Ovary (tissue), 9 donors: ENCODE data around the gene PTPRN2. TPM values are rescaled to one million over a fixed set of nuclear protein-coding genes. Genes with fewer than 3 reads are reported as not detected.

Source experiments
- DNase-seq, 5 donors: peaks; one replicate each; pipeline ENCODE4 v3.0.0-alpha.2; 2019 to 2020
- H3K27ac ChIP-seq, 2 donors: fragments of 200-600 bp; one replicate each; pipeline versions ENCODE4 v1.5.1 to v1.8.0; 2019 to 2022
- H3K27me3 ChIP-seq: fragments of 200-600 bp; one replicate; pipeline ENCODE4 v1.8.0; 2022
- H3K36me3 ChIP-seq: fragments of 200-600 bp; sonication (generic); one replicate; pipeline ENCODE4 v1.5.1; 2019
- H3K4me1 ChIP-seq: one replicate; pipeline ENCODE4 v1.8.1; 2013; ENCODE audit warnings: mild to moderate bottlenecking, moderate library complexity; ENCODE audit not compliant: insufficient read depth
- H3K4me3 ChIP-seq: fragments of 200-600 bp; sonication (generic); one replicate; pipeline ENCODE4 v1.5.1; 2017
- H3K9me3 ChIP-seq, 2 donors: fragments of 200-600 bp in 1 of 2; sonication (generic) in 1 of 2; one replicate each; pipeline versions ENCODE4 v1.5.1 to v1.8.1; 2013 to 2019; ENCODE audit warnings: mild to moderate bottlenecking in 1 of 2, moderate library complexity in 1 of 2
- CTCF ChIP-seq, 3 donors: fragments of 450-650 bp in 2 of 3; fragments of 200-600 bp in 1 of 3; IDR thresholded peaks; one replicate each; pipeline versions ENCODE4 v1.5.1 to v1.8.0; 2016 to 2022; ENCODE audit warnings: antibody characterized with exemption in 3 of 3, mild to moderate bottlenecking in 1 of 3
- EP300 ChIP-seq: sonication (generic); formaldehyde crosslinking; IDR thresholded peaks from one replicate; pipeline ENCODE4 v1.6.1; 2017; ENCODE audit warnings: antibody characterized with exemption
- POLR2A ChIP-seq: fragments of 450-650 bp; IDR thresholded peaks from one replicate; pipeline ENCODE4 v1.6.1; 2017; ENCODE audit warnings: antibody characterized with exemption, mild to moderate bottlenecking, moderate library complexity
- WGBS, 3 donors: extraction: QIAGEN DNeasy Blood & Tissue Kit in 1 of 3; methylation state at CpG; one replicate each; pipeline versions ENCODE4 v1.1.5 to v1.1.7; 2013 to 2017; 5-methylcytosine and 5-hydroxymethylcytosine counted together
- intact Hi-C, 4 donors: fragments of 100-400 bp; cut with DNase I; formaldehyde crosslinking; loops; one replicate each; pipeline versions ENCODE4 v1.11.0 to v1.15.1; 2022 to 2023
- polyA plus RNA-seq, 2 donors: library from polyadenylated mRNA; stranded (reverse); fragments of 200-250 nt in 1 of 2; fragments of 350-450 nt in 1 of 2; fragmentation: Illumina TruSeq in 1 of 2; extraction: RNeasy Lipid Tissue Mini Kit (QIAGEN cat#74804) in 1 of 2; gene quantifications; one replicate each; pipeline ENCODE4 v1.2.3, GENCODE V29; 2013 to 2014
- total RNA-seq, 7 donors: library from RNA; depleted of rRNA in 2 of 7; stranded (reverse); fragments of >200 nt in 2 of 7; fragmentation: NEBNext Ultra II Directional in 3 of 7; extraction: Animal tissue kit (Norgen Biotek cat#: 25700) in 3 of 7; gene quantifications; one replicate each; pipeline versions ENCODE4 v1.1.0 to v1.2.4, GENCODE V29; 2016 to 2023
- donor health status: DM: no; HTN: no; CAD: no; lungs with moderate emphysema.
- donor health status: DM: no; HTN: no; CAD: no.
- donor health status: Bipolar disorder and iron deficiency.
- donor health status: DM: yes; HTN: yes; CAD: no.
- donor health status: DM: no; HTN: no; CAD: no.
- donor health status: DM: yes; HTN: yes; CAD: no.

Gene PTPRN2
- total and polyA plus RNA-seq, 9 donors, result 3.5 to 11.1 (median 5.9) TPM

- TF ChIP-seq EP300 (no peak), POLR2A (no peak)
Measured at GRCh38 chr7:157744786-157745601, 842.6 kb downstream of the PTPRN2 start.

GRCh38 chr7:157743781-157744525 is 843.7 kb downstream of the PTPRN2 start:
- no peaks in the 10 kb centered on the region for H3K4me1 ChIP-seq
- no peak for DNase-seq
- no peaks in the 10 kb centered on the region for H3K9me3 ChIP-seq
- H3K4me3 ChIP-seq, result no peak overlapping the region
- H3K36me3 ChIP-seq, result no peaks in the 10 kb centered on the region
- H3K27me3 ChIP-seq, result no peaks in the 10 kb centered on the region
- TF ChIP-seq CTCF (IDR thresholded peaks at IDR 0.05) (no peak), POLR2A (no peak), EP300 (no peak)
- H3K27ac ChIP-seq, result no peak overlapping the region
- intact Hi-C loops, result no loop called here
- WGBS, 3 donors, result 90 to 95% (median 94%) methylated on average over 29 of the region's 29 CpGs

More at GRCh38 chr7:157744786-157745601, 842.6 kb downstream of the PTPRN2 start:
- Histone ChIP-seq H3K27ac (no peak overlapping the region), H3K36me3 (no peaks in the 10 kb centered on the region), H3K9me3 (no peaks in the 10 kb centered on the region), H3K4me3 (no peak overlapping the region), H3K4me1 (no peaks in the 10 kb centered on the region), H3K27me3 (no peaks in the 10 kb centered on the region)
- 63 to 66% (median 64%) methylated on average over 24 of the region's 24 CpGs for WGBS, 3 donors
- intact Hi-C loops, result no loop called here
- no peak for DNase-seq

- Histone ChIP-seq H3K9me3 (no peaks in the 10 kb centered on the region), H3K4me3 (no peak overlapping the region), H3K27ac (no peak overlapping the region), H3K36me3 (no peaks in the 10 kb centered on the region), H3K27me3 (no peaks in the 10 kb centered on the region), H3K4me1 (no peaks in the 10 kb centered on the region)
- intact Hi-C loops, result no loop called here
- TF ChIP-seq POLR2A (no peak), CTCF (IDR thresholded peaks at IDR 0.05) (no peak), EP300 (no peak)
- WGBS, 3 donors, result 84 to 91% (median 90%) methylated on average over 24 of the region's 24 CpGs
- no peak for DNase-seq
Measured at GRCh38 chr7:157740251-157740798, 847.3 kb downstream of the PTPRN2 start.

GRCh38 chr7:157739650-157740049 is 848.0 kb downstream of the PTPRN2 start:
- Histone ChIP-seq H3K9me3 (no peaks in the 10 kb centered on the region), H3K4me1 (no peaks in the 10 kb centered on the region), H3K36me3 (no peaks in the 10 kb centered on the region), H3K4me3 (no peak overlapping the region), H3K27ac (no peak overlapping the region), H3K27me3 (no peaks in the 10 kb centered on the region)
- 72 to 76% (median 73%) methylated on average over 6 of the region's 6 CpGs for WGBS, 3 donors
- no peak for DNase-seq
- intact Hi-C loops, result no loop called here
- TF ChIP-seq POLR2A, result no peak
- no peak for TF ChIP-seq CTCF (IDR thresholded peaks at IDR 0.05)
- no peak for TF ChIP-seq EP300
